ENCODE measurements around the gene PCIF1.

DNA sequence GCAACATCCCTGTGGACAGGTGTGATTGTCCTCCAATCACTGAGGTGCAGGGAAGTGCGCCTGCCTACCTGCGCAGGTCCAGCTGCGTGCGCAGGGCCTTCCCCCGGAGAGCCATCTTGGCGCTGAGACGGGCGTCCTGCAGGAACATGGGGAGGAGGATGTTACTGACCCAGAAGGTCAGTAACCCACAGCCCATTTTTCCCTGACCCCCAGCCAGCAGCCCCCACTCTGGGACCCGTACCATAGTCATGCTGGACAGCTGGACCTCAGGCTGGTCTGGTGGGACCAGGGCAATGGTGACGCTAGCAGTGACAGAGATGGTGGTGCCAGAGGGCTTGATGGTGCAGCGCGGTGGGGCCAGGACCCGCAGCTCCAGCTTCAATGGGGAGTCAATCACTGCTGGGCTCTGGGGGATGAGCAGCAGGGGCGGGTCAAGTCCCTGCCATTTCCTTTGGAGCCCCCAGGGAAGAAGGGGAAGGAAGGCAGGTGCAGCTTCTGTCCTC is 32.2 kb upstream of the PCIF1 start:
- TF ChIP-seq, protein P1, sequence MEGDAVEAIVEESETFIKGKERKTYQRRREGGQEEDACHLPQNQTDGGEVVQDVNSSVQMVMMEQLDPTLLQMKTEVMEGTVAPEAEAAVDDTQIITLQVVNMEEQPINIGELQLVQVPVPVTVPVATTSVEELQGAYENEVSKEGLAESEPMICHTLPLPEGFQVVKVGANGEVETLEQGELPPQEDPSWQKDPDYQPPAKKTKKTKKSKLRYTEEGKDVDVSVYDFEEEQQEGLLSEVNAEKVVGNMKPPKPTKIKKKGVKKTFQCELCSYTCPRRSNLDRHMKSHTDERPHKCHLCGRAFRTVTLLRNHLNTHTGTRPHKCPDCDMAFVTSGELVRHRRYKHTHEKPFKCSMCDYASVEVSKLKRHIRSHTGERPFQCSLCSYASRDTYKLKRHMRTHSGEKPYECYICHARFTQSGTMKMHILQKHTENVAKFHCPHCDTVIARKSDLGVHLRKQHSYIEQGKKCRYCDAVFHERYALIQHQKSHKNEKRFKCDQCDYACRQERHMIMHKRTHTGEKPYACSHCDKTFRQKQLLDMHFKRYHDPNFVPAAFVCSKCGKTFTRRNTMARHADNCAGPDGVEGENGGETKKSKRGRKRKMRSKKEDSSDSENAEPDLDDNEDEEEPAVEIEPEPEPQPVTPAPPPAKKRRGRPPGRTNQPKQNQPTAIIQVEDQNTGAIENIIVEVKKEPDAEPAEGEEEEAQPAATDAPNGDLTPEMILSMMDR (IDR thresholded peaks at IDR 0.05) = no peak
- TF ChIP-seq POLR2A (IDR thresholded peaks at IDR 0.05) = no peak
